GM12892 (cell line): ENCODE data around the gene SLC49A4.
A peak's percentile ranks its signal among the peaks of the same experiment; 100 is the strongest.

Experiments
- DNase-seq: peaks from one replicate; pipeline ENCODE4 v3.0.0; 2011; ENCODE audit not compliant: insufficient read length
- FAIRE-seq: peaks from 2 replicates; lab custom pipeline; 2011; peaks lifted over from hg19 to GRCh38; lab: Jason Lieb, UNC
- POLR2A ChIP-seq: IDR thresholded peaks from 2 replicates; pipeline ENCODE4 v1.6.1; 2011; ENCODE audit warnings: low read depth, low read length, control low read depth
- POLR2AphosphoS5 ChIP-seq: IDR thresholded peaks from 2 replicates; pipeline ENCODE4 v1.6.1; 2011; ENCODE audit warnings: low read depth, low read length, control low read depth
- TAF1 ChIP-seq: IDR thresholded peaks from 2 replicates; pipeline ENCODE4 v1.6.1; 2011; ENCODE audit warnings: low read depth, mild to moderate bottlenecking, control low read depth, low read length, borderline replicate concordance

SLC49A4 gene

GRCh38 chr3:122824465-122825381 lies 29.9 kb downstream of the SLC49A4 start:
- FAIRE-seq (no peak), DNase-seq (no peak)
- no peak for TF ChIP-seq POLR2A
- TF ChIP-seq TAF1, result no peak
- no peak for TF ChIP-seq POLR2AphosphoS5

DNA sequence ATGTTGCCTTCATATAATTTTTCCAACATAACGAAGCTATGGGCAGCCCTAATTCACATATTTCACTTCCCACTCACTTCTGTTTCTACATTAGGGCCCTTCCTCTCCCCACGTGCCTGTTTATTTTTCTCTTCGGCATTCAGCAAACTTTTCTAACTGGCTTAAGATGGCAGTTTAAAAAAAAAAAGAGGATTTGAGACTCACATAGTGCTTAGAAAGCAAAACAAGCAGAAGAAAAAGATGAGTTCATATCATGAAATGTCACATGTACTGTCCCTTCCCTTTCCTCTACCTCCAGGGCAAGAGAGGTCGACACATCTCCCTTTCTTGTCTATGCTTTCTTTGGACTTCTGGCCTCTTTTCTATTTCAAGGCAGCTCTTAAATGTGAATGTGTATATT lies 30.6 kb downstream of the SLC49A4 start:
- FAIRE-seq, result no peak
- TF ChIP-seq TAF1 (no peak), POLR2A (no peak), POLR2AphosphoS5 (no peak)

GRCh38 chr3:122826278-122826677 lies 31.4 kb downstream of the SLC49A4 start:
- TF ChIP-seq TAF1, result no peak
- no peak for TF ChIP-seq POLR2AphosphoS5
- TF ChIP-seq POLR2A, result no peak
- DNase-seq, result no peak
- no peak for FAIRE-seq

More for the DNA sequence above, 30.6 kb downstream of the SLC49A4 start:
- DNase-seq, result no peak

DNA sequence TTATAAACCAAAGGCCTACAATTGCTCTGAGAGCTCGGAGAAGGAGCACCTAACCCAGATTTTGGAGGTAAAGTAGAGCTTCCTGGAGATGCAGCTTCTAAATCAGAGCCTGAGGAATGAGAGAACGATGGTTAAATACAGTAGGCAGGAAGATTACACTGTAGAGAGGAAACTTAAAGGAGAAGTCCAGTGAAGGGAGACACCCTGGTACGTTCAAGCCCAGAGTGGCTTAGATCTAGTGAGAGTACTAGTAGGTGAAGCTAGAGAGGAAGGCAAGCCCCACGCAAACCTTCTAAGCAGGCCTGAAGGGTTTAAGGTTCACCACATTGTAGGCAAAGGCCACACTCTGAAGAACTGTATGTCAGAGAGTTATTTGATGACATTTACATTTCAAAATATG lies 33.4 kb downstream of the SLC49A4 start:
- no peak for TF ChIP-seq TAF1
- no peak for TF ChIP-seq POLR2A
- TF ChIP-seq POLR2AphosphoS5, result no peak
- DNase-seq (no peak), FAIRE-seq (no peak)

DNA sequence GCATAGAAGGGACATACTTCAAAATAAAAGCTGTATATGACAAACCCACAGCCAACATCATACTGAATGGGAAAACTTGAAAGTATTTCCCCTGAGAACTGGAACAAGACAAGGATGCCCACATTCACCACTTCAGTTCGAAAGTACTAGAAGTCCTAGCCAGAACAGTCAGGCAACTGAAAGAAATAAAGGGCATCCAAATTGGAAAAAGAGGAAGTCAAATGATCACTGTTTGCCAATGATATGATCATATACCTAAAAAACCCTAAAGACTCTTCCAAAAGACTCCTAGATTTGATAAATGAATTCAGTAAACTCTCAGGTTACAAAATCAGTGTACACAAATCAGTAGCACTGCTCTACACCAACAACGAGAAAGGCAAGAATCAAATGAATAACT lies 40.7 kb downstream of the SLC49A4 start:
- FAIRE-seq, result no peak
- TF ChIP-seq POLR2A, result no peak
- TF ChIP-seq POLR2AphosphoS5, result no peak
- TF ChIP-seq TAF1, result no peak
- DNase-seq, result no peak

DNA sequence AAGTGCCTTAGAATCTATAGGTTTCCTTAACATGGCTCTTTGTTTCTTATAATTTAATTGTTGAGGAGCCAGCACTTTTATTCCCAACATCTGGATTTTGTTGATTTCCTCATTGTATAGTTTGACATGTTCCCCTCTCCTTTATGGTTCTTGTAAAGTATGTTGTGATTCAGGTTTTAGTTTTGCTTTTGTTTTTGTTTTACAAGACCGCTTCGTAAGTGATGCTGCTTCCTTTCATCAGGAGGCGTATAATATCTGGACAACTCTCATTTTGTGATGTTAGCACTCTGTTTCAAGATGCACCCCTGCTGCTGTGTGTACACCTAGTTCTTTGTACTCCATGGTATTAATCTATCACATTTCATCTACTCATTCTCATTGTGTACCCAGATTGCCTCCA lies 48.7 kb downstream of the SLC49A4 start:
- no peak for DNase-seq
- FAIRE-seq, result no peak
- TF ChIP-seq TAF1, result no peak
- no peak for TF ChIP-seq POLR2AphosphoS5
- no peak for TF ChIP-seq POLR2A

DNA sequence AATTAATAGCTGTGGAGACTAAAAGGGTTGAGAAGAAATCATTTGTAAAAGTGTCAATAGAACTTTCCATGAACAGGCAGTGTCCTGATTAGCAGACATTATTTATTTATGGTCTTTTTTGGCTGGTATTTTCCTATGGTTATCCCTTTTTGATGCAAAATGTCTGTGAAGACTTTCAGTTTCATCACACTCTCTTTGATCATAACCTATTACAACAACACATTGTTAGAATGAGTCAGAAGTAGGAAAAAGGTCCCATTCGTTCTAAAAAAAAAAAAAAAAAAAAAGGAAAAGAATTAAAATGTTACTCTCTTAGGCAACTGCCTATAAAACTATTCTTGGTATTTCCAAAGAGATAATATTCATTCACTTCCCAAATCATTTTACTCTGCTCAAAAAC lies 62.1 kb downstream of the SLC49A4 start:
- DNase-seq (no peak), FAIRE-seq (no peak)
- TF ChIP-seq POLR2A (no peak), POLR2AphosphoS5 (no peak), TAF1 (no peak)

GRCh38 chr3:122858373-122858772 lies 63.5 kb downstream of the SLC49A4 start:
- TF ChIP-seq POLR2AphosphoS5, result no peak
- TF ChIP-seq TAF1, result no peak
- TF ChIP-seq POLR2A, result no peak
- peak; percentile 46 for FAIRE-seq
- DNase-seq, result no peak

DNA sequence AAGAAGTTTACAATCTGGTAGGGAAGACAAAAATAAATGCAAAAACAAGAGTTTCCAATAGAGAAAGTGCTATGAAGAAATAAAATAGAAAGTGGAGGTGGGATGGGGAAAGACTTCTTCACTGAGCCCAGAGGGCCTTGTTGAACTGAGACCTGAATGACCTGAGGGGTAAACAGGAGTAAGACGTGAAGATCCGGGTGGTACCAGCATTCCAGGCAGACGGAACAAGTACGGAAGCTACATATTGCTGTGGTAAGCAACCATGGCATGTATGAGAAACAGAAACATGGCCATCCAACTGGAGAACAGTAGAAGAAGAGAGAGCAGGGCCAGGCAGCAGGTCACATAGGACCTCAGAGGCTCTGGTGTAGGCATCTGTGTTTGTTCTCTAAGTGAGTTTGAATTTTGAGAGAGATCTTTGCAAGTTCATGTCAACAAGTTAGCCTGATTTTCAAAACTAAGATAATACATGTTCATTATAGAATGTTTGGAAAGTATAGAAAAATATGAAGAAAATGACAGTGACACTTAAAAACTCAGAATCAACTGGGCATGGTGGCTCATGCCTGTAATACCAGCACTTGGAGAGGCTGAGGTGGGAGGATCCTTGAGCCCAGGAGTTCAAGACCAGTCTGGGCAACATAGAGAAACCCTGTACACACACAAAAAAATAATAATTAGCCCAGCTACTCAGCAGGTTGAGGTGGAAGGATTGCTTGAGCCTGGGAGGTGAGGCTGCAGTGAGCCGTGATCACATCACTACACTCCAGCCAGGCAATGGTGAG lies 64.3 kb downstream of the SLC49A4 start:
- TF ChIP-seq TAF1 (no peak), POLR2AphosphoS5 (no peak), POLR2A (no peak)
- no peak for FAIRE-seq
- DNase-seq, result no peak

DNA sequence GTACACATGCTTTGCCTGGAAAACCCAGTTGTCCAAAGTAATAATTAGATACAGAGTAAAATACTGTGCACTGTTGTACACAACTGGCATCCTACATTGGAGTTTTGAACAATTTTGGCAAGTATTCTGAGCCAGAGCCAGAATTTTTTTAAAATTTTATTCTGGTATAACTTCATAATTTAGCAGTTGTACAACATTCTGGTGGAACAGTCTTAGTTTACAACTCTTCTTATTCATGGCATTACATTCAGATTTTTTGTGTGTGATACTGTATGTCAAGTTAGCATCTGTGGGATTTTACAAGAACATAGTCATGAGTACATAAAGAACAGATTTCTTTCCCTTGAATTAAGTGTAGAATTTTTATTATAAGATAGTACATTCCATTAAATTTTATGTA lies 67.5 kb downstream of the SLC49A4 start:
- TF ChIP-seq TAF1 (no peak), POLR2A (no peak), POLR2AphosphoS5 (no peak)
- no peak for DNase-seq
- FAIRE-seq, result no peak

DNA sequence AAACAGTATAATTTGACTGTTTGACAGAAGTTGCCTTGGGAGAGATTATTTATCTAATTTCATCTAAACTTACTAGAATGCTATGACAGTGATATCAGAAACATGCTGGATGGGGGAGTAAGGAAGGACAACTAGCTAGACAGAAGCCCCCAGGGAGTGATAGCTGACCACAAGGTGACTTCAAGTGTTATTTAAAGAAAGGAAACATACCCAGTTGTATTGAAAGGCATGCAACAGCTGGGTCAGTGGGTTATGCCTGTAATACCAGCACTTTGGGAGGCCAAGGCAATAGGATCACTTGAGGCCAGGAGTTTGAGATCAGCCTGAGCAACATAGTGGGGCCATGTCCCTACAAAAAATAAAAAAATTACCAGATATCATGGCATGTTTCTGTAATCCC lies 69.6 kb downstream of the SLC49A4 start:
- FAIRE-seq, result no peak
- DNase-seq, result no peak
- TF ChIP-seq POLR2A (no peak), POLR2AphosphoS5 (no peak), TAF1 (no peak)
